Esophagus squamous epithelium (tissue), 5 donors: ENCODE measurements around the gene KCNK3. TPM values are rescaled to one million over a fixed set of nuclear protein-coding genes. Genes with fewer than 3 reads are reported as not detected.
"Not testable (repeated sequence)": the region's sequence is repeated elsewhere in the genome, so short reads cannot be mapped to it uniquely, and the experiment has no call there.

Experiments used
- DNase-seq: peaks from one replicate; lab custom pipeline; 2025; lab: John Stamatoyannopoulos, UW
- H3K27ac ChIP-seq, 4 donors: fragments of 200-600 bp; sonication (generic); one replicate each; pipeline ENCODE4 v1.5.1; 2016 to 2019; ENCODE audit warnings: mild to moderate bottlenecking in 1 of 4
- H3K27me3 ChIP-seq, 4 donors: fragments of 200-600 bp; sonication (generic); 1 replicate in 3 of 4; 2 replicates in 1 of 4; pipeline versions ENCODE4 v1.5.1 to v1.6.0; 2017 to 2021; ENCODE audit warnings: antibody characterized with exemption in 1 of 4
- H3K36me3 ChIP-seq, 3 donors: fragments of 200-600 bp; sonication (generic); one replicate each; pipeline ENCODE4 v1.5.1; 2016 to 2019
- H3K4me1 ChIP-seq, 3 donors: fragments of 200-600 bp; sonication (generic); one replicate each; pipeline ENCODE4 v1.5.1; 2017 to 2019
- H3K4me3 ChIP-seq, 4 donors: fragments of 200-600 bp; sonication (generic); 1 replicate in 3 of 4; 2 replicates in 1 of 4; pipeline ENCODE4 v1.5.1; 2016 to 2019; ENCODE audit warnings: mild to moderate bottlenecking in 2 of 4, moderate library complexity in 1 of 4
- H3K9me3 ChIP-seq, 3 donors: fragments of 200-600 bp; sonication (generic); one replicate each; pipeline ENCODE4 v1.5.1; 2016 to 2019
- CTCF ChIP-seq, 6 experiments: fragments of 450-650 bp in 4 of 6; fragments of 200-600 bp in 2 of 6; sonication (generic) in 2 of 6; IDR thresholded peaks; one replicate each; pipeline ENCODE4 v1.5.1; 2016 to 2019; ENCODE audit warnings: antibody characterized with exemption in 6 of 6, mild to moderate bottlenecking in 4 of 6, moderate library complexity in 4 of 6
- POLR2A ChIP-seq, 4 donors: fragments of 450-650 bp; IDR thresholded peaks; one replicate each; pipeline ENCODE4 v1.6.1; 2017; ENCODE audit warnings: antibody characterized with exemption in 4 of 4, mild to moderate bottlenecking in 4 of 4, moderate library complexity in 3 of 4
- WGBS, 2 donors: methylation state at CpG; one replicate each; pipeline ENCODE4 v1.1.5; 2018; 5-methylcytosine and 5-hydroxymethylcytosine counted together
- intact Hi-C: fragments of 100-400 bp; cut with DNase I; formaldehyde crosslinking; loops from one replicate; pipeline ENCODE4 v1.15.0; 2022
- total RNA-seq, 4 donors: library from RNA; depleted of rRNA; stranded (reverse); fragments of >200 nt; gene quantifications; one replicate each; pipeline ENCODE4 v1.1.0, GENCODE V29; 2016
- donor health status: DM: yes; HTN: yes; CAD: no.

KCNK3 gene
- total RNA-seq, 4 donors from 2014 or later = 0.66 to 1.6 (median 0.84) TPM

- no peak for DNase-seq
- intact Hi-C loops = no loop called here
- 30 to 33% methylated on average over 8 to 9 of the region's 9 CpGs for WGBS, 2 donors
- H3K9me3 ChIP-seq = no peaks in the 10 kb centered on the region
- TF ChIP-seq CTCF (IDR thresholded peaks at IDR 0.05) = peak; percentile 67 to 95 (median 92)
- no peak for TF ChIP-seq POLR2A (IDR thresholded peaks at IDR 0.05)
- no peaks in the 10 kb centered on the region for H3K27me3 ChIP-seq
- H3K4me1 ChIP-seq = peaks cover 0 to 18% (median 0%) of the 10 kb centered on the region in 3 donors
- no peak overlapping the region for H3K27ac ChIP-seq
- H3K4me3 ChIP-seq = no peak overlapping the region
- H3K36me3 ChIP-seq = no peaks in the 10 kb centered on the region
Observed at GRCh38 chr2:26745609-26746327, 53.2 kb downstream of the KCNK3 start.

- TF ChIP-seq POLR2A (IDR thresholded peaks at IDR 0.05) (no peak), CTCF (IDR thresholded peaks at IDR 0.05) (no peak)
- intact Hi-C loops = no loop called here
- H3K27ac ChIP-seq = no peak overlapping the region
- DNase-seq = no peak
- 52 to 69% methylated on average over 3 of the region's 3 CpGs for WGBS, 2 donors
- H3K4me3 ChIP-seq = no peak overlapping the region
- no peaks in the 10 kb centered on the region for H3K9me3 ChIP-seq
- no peaks in the 10 kb centered on the region for H3K36me3 ChIP-seq
- no peaks in the 10 kb centered on the region for H3K27me3 ChIP-seq
- peaks cover 0 to 13% (median 0%) of the 10 kb centered on the region in 3 donors for H3K4me1 ChIP-seq
Observed at GRCh38 chr2:26746934-26747333, 54.4 kb downstream of the KCNK3 start.

GRCh38 chr2:26749787-26750420 is 57.4 kb downstream of the KCNK3 start:
- intact Hi-C loops, H3K9me3 ChIP-seq, H3K27ac ChIP-seq, H3K4me3 ChIP-seq, DNase-seq, H3K27me3 ChIP-seq, H3K36me3 ChIP-seq: not testable (repeated sequence)
- 48% methylated on average over 7 of the region's 8 CpGs for WGBS, 2 donors
- peaks cover 0 to 23% (median 0%) of the 10 kb centered on the region in 3 donors for H3K4me1 ChIP-seq

- intact Hi-C loops, H3K27me3 ChIP-seq, H3K27ac ChIP-seq, DNase-seq, H3K9me3 ChIP-seq, H3K4me3 ChIP-seq, H3K36me3 ChIP-seq: not testable (repeated sequence)
- peaks cover 0 to 28% (median 5%) of the 10 kb centered on the region in 3 donors for H3K4me1 ChIP-seq
- WGBS, 2 donors = 83 to 91% methylated on average over 11 of the region's 11 CpGs
Observed at GRCh38 chr2:26750467-26750866, 57.9 kb downstream of the KCNK3 start.

- WGBS, 2 donors = 66 to 74% methylated on average over 3 of the region's 3 CpGs
- peaks cover 0 to 50% (median 13%) of the 10 kb centered on the region in 3 donors for H3K4me1 ChIP-seq
- no peak for TF ChIP-seq POLR2A (IDR thresholded peaks at IDR 0.05)
- no peak for TF ChIP-seq CTCF (IDR thresholded peaks at IDR 0.05)
- H3K27me3 ChIP-seq = no peaks in the 10 kb centered on the region
- no peaks in the 10 kb centered on the region for H3K9me3 ChIP-seq
- intact Hi-C loops = no loop called here
- no peak overlapping the region for H3K27ac ChIP-seq
- H3K4me3 ChIP-seq = no peak overlapping the region
- DNase-seq = no peak
- H3K36me3 ChIP-seq = no peaks in the 10 kb centered on the region
Observed at GRCh38 chr2:26752656-26753055, 60.1 kb downstream of the KCNK3 start.

GRCh38 chr2:26754539-26754938 is 62.0 kb downstream of the KCNK3 start:
- peak overlapping the region in 1 of 4 donors; percentile 49 for H3K27ac ChIP-seq
- peaks cover 0 to 64% (median 24%) of the 10 kb centered on the region in 3 donors for H3K4me1 ChIP-seq
- intact Hi-C loops = no loop called here
- no peaks in the 10 kb centered on the region for H3K27me3 ChIP-seq
- TF ChIP-seq POLR2A (IDR thresholded peaks at IDR 0.05) (no peak), CTCF (IDR thresholded peaks at IDR 0.05) (no peak)
- WGBS, 2 donors = 93 to 94% methylated on average over 4 of the region's 4 CpGs
- no peak for DNase-seq
- no peak overlapping the region for H3K4me3 ChIP-seq
- H3K9me3 ChIP-seq = no peaks in the 10 kb centered on the region
- no peaks in the 10 kb centered on the region for H3K36me3 ChIP-seq
